Astrocyte of the cerebellum (primary cell): Measurements from ENCODE around the gene ARHGEF7.

Source experiments
- DNase-seq: peaks from one replicate; pipeline ENCODE4 v3.0.0-alpha.2; 2011; ENCODE audit warnings: low read depth
- H3K4me3 ChIP-seq: 2 replicates; pipeline ENCODE4 v1.5.1; 2011; ENCODE audit warnings: mild to moderate bottlenecking, low read depth, low read length, moderate library complexity
- CTCF ChIP-seq: IDR thresholded peaks from 2 replicates; pipeline ENCODE4 v1.5.1; 2012; ENCODE audit warnings: low read length, low read depth, moderate library complexity, mild to moderate bottlenecking; ENCODE audit errors: missing control alignments
- in situ Hi-C: cut with HindIII; loops from 2 replicates; pipeline ENCODE4 v1.10.0; 2017; ENCODE audit warnings: low sequenced_read_pairs

The ARHGEF7 gene

GRCh38 chr13:111323549-111323948, 208.4 kb downstream of the ARHGEF7 start:
- DNase-seq, result no peak
- in situ Hi-C loops, result no loop called here
- no peak for TF ChIP-seq CTCF
- H3K4me3 ChIP-seq, result no peak overlapping the region

DNA sequence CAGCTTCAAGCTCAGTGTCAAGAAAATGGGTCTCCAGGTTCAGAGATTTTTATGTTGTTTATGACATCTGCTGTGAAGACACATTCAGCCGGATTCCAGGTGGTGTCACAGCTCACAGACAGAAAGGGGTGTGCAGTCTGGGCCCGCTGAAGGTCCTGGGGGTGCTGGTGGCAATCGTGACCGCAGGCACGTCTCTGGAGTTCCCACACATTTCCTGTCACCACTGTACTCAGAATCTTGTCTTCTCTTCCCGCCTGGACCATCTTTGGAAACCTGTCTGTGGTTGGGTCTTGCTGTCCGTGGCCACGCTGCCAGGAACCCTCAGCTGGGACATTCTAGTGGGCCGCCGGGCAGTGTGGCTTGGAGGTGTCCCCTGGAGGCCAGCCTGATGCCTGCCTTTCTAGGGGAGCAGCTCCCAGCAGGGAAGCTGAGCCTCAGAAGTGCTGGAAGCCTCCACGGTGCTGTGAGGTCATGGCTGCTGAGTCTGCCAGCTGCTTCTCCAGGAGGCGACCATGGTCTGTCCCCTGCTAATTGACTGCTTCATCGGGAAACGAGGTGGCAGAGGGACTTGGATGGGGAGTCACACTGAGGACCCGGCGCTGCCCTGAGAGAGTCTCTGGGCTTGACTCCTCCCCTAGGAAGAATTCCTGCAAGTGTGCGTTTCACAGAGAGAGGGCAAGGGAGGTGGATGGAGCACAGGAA, 209.0 kb downstream of the ARHGEF7 start:
- no peak for TF ChIP-seq CTCF
- H3K4me3 ChIP-seq, result no peak overlapping the region
- in situ Hi-C loops, result no loop called here
- no peak for DNase-seq

- no peak for TF ChIP-seq CTCF
- no peak for DNase-seq
- in situ Hi-C loops, result no loop called here
- no peak overlapping the region for H3K4me3 ChIP-seq
Measured at GRCh38 chr13:111324736-111325135, 209.6 kb downstream of the ARHGEF7 start.

DNA sequence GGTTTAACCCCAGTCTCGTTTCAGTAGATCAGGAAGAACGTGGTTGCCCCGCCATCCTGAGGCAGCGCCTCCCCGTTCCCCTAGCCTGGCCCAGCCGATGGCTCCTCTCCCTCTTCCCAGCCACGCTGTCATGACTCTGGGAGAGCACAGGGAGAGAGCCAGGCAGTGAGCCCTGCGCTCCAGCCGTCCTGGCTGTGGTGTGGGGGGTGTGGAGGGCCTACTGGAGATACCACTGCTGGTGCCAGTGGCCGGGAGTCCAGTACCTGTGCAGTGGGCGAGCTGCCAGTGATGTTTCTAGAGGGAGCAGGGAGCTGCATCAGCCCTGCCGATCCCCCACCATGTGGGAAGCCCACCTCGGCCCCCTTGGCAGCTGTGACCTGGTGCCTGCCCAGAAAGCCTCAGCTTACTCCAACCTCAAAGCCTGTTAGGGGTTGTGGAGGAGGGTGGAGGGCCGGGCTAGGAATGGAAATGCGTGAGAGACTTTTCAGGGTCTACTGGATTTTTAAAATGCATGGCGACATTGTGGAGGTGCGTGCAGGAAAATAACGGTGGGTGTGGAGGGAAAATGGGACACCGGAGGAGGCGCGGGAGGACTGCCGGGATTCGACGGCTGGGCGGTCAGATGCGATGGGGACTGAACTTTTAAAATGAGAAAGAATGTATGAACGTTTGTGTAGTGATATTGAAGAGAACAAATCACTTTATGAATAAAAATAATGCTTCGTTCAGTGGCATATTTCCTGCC, 210.2 kb downstream of the ARHGEF7 start:
- no peak overlapping the region for H3K4me3 ChIP-seq
- TF ChIP-seq CTCF, result no peak
- in situ Hi-C loops, result no loop called here
- no peak for DNase-seq

DNA sequence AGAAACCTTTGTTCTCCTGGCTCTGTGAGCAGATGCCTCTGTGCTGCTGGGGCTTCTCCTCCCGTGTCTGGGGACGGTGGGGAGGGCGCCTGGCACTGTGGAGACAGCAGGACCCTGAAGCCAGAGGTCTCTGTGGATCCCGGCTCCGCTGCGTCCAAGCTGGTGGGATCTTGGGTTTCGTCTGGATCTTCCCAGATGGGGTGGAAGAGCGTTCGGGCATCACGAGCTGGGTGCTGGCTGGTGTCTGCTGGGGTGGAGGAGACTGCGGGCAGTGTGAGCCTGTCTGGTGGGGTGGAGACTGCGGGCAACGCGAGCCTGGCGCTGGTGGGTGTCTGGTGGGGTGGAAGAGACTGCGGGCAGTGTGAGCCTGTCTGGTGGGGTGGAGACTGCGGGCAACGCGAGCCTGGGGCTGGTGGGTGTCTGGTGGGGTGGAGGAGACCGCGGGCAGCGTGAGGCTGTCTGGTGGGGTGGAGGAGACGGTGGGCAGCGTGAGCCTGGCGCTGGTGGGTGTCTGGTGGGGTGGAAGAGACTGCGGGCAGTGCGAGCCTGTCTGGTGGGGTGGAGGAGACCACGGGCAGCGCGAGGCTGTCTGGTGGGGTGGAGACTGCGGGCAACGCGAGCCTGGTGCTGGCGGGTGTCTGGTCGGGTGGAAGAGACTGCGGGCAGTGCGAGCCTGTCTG, 211.0 kb downstream of the ARHGEF7 start:
- no peak for DNase-seq
- no peak overlapping the region for H3K4me3 ChIP-seq
- no peak for TF ChIP-seq CTCF
- in situ Hi-C loops, result no loop called here

GRCh38 chr13:111326621-111326965, 211.5 kb downstream of the ARHGEF7 start:
- in situ Hi-C loops, result no loop called here
- no peak for TF ChIP-seq CTCF
- H3K4me3 ChIP-seq, result no peak overlapping the region
- no peak for DNase-seq
